ENCODE measurements around the gene SPATA3.

Gene SPATA3

DNA sequence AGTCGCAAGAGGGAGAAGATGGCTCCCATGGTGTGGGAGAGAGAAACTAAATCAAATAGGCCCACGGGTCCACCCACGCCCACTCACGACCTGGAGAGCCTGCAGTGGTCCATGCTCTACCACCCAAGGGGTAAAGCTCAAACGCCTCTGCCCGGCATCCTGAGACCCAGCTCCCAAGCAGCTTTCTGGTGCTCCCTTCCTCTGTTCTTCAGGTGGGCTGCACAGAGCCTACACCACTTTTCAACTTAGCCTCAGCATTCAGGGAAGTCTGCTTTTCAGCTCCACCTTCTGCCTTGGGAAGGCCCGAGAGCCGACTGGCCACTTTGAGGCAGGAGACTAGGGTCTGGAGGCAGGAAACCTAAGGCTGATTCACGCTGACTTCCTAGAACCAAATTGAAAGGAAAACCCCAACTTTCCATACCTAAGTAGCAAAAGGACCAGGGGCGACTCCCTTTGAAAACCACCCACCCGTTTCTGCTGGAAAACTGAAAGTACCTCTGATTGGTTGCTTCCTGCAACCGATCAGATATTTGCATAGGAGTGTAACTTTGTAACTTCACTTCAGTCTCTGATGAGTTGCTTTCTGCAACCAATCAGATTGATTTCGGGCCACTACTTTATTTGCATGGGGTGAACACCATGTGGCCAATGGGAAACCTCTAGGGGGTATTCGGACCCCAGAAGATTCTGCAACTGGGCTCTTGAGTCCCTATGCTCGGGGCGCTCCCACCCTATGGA is 26.8 kb upstream of the SPATA3 start:
- no peak for DNase-seq (ENCODE audit: low read depth)

DNA sequence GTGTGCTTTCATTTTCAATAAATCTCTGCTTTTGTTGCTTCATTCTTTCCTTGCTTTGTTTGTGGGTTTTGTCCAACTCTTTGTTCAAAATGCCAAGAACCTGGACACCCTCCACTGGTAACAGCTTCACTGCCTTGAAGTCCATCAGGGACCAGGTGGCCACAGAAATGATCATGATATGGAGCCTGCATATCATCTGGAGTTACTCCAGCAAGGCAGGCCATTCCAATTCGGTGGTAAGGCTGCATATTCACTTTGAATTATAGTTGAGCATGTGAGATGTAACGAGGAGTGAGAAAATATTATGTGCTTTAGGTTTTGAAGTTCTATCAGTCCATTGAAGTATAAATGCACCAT is 26.3 kb upstream of the SPATA3 start:
- no peak for DNase-seq (ENCODE audit: low read depth)

DNA sequence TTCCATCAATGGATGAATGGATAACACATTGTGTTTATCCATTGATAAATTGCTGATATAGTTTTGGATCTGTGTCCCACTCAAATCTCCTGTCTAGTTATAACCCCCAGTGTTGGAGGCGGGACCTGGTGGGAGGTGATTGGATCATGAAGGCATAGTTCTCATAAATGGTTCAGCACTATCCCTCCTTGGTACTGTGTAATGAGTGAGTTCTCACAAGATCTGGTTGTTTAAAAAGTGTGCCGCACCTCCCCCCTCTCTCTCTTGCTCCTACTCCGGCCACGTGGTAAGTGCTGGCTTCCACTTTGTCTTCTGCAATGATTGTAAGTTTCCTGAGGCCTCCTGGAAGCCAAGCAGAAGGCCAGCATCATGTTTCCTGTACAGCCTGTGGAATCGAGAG is 23.9 kb upstream of the SPATA3 start:
- DNase-seq (ENCODE audit: low read depth): no peak

DNA sequence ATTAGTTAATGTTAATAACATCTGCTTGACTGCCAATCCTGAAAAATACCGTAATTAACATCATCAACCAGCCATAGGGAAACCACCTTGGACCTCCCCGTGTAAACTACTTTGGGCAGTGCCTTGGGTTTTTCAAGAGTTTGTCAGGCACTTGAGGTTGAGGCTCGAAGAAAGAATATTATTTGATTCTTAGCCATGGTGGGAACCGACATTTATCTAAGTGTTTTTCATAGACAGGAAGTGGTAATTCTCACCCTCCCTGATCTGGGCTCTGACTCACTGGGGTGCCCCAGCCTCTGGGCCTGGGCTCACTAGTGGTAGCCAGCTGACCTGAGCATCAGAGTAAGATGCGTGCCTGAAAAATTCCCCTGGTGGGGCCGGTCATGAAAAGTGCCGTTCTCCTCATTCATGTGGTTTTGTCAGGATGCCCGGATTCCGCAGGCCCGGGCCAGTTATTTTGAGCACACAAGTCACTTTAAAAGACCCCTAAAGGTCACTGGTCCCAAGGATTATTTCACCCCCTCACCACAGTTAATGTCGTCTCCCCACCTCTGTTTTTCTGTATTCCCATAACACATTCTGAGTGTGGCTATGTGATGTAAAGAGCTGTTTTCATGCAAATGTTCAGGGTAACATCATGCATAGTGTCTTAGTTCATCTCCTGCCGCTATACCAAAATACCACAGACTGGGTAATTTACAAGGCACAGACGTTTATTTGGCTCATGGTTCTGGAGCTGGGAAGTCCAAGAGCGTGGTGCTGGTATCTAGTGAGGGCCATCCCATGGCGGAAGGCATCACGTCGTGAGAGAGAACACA is 21.6 kb upstream of the SPATA3 start:
- peak; percentile 37 for DNase-seq (ENCODE audit: low read depth)

DNA sequence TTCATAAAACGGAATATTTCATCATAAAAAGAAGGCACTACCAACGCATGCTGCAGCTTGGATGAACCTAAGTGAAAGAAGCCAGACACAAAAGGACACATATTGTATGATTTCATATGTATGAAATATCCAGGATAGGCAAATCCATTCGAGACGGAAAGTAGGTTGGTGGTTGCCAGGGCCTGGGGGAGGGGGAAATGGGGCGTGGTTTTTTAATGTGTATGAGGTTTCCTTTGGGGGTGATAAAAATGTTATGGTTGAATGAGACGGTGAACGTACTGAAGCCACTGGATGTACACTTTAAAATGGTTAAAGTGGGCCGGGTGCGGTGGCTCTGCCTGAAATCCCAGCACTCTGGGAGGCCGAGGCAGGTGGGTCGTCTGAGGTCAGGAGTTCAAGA is 20.0 kb upstream of the SPATA3 start:
- no peak for DNase-seq (ENCODE audit: low read depth)

DNA sequence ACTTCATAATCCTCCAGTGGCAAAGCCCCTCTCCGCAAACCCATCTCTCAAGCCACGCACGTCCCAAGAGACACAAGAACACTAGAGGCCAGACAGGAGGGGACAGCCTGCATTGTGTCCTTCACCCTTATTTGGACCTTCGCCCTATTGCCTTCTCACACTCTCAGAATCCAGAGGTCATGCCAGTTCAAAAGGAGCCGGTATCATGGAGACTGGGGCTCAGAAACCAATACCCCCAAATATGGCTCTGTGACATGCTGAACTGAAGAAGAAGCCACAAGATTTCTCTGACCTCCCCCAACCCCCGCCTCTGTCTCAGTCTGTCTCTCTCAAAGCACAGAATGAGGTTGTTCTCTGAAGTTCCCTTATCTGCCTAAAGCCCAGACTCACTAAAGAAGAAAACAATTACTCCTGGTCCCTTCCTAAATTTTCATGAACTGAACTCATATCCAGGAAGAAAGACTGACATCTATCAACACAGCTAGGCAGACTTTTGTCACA is 19.2 kb upstream of the SPATA3 start:
- DNase-seq (ENCODE audit: low read depth): no peak

DNA sequence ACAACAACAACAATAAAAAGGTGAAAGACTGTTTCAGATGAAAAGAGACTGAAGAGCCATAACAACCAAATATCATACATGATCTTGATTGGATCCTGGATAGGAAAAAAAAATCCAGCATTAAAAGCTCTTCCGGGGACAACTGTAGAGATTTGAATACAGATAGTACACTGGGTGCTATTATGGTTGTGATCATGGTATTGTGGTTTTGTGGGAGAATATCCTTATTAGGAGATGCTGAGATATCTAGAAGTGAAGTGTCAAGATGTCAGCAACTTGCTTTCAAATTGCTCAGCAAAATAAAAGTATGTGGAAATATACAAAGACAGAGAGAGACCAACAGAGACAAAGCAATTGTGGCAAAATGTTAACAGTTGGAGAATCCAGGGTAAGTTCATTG is 15.5 kb upstream of the SPATA3 start:
- DNase-seq (ENCODE audit: low read depth): no peak

DNA sequence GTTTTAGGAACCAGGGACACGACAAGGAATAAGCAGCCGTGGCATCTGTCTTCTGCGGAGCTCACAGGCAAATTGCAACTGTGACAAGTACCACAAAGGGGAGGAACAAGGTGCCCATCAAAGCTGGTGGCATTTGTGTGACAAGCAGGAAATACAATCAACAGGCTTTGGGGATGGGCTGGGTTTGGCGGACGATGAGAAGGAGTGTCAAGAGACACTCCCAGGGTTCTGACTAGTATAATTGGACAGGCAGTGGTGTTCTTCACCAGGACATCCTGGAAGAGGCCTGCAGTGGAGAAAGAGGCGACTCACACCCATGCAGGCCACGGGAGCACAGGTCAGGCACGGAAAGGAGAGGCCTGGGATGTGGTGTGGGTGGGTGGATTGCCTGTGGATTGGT is 14.2 kb upstream of the SPATA3 start:
- DNase-seq (ENCODE audit: low read depth): no peak

DNA sequence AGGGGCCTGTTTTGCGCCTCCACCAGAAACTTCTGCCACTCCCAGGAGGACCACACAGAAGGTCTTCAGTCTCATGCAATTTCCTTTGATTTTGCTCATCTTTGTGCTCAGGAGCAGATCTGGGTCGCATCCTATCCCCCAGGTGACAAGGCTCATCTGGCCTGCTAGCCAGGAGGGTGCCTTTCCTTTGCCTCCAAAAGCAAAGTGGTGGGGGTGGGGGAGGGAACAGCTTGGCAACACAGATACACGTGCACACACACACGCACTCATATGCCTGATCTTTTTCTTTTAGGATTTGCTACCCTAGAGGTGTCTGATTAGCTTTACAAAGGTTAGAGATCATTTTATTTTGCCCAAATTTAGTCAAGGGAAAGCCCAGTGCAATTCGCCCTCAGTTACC is 13.8 kb upstream of the SPATA3 start:
- no peak for DNase-seq (ENCODE audit: low read depth)

DNA sequence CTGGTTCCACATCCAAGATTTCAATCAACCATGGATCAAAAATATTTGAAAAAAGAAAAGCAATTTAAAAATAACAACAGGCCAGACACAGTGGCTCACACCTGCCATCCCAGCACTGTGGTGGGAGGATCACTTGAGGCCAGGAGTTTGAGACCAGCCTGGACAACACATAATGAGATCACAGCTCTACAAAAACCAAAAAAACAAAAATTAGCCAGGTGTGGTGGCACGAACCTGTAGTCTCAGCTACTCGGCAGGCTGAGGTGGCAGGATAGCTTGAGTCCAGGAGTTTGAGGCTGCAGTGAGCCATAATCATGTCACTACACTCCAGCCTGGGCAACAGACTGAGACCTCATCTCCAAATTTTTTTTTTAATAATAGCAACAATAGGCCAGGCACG is 13.4 kb upstream of the SPATA3 start:
- DNase-seq (ENCODE audit: low read depth): no peak

DNA sequence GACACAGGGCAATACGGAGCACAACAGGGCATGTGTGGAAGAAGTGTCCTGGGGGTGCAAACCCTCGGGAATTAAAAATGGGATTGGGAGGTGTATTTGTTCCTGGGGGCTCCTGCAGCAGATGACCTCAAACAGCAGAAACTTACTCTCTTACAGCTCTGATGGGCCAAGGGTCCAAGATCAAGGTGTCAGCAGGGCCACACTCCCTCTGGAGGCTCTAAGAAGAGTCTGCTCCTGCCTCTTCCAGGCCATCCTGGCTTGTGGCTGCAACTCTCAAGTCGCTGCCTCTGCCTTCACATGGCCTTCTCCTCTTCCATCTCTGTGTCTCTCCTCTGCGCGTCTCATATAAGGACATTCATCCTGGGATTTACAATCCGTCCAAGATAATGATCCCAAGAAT is 12.4 kb upstream of the SPATA3 start:
- DNase-seq (ENCODE audit: low read depth): no peak

DNA sequence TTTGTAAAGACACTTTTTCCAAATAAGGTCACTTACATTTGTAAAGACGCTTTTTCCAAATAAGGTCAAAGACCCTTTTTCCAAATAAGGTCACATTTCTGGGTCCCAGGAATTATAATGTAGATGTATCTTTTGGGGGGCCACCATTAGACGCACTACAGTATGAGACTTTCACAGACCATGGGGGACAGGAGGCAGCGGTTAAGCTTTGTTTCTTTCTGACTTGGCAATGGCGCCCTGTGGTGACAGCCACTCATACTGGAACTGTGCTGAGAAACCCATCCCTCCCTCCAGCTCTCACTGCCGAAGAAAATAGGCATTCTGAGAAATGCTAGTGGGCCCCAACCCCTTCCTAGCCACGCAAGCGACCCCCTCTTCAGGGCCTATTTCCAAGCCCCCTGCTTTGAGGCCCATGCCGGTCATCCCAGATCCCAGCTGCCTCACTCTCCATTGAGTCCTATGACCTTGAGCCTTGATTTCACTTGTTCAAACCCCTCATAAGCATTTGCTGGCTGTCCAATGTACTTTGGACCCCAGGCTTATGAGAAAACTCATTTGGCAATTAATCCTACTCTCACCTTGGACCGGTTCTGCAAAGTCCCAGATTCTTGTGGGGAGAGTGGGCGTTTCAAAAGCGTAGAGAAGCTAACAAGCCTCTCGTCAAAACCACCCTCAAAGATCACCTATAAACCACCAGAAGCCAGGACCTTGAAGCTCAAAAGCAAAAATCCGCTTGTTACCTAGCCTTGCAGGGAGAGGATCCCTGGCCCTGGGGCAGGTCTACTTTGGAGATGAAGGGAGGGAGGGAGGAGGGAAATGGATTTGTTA is 11.3 kb upstream of the SPATA3 start:
- DNase-seq (ENCODE audit: low read depth): no peak

DNA sequence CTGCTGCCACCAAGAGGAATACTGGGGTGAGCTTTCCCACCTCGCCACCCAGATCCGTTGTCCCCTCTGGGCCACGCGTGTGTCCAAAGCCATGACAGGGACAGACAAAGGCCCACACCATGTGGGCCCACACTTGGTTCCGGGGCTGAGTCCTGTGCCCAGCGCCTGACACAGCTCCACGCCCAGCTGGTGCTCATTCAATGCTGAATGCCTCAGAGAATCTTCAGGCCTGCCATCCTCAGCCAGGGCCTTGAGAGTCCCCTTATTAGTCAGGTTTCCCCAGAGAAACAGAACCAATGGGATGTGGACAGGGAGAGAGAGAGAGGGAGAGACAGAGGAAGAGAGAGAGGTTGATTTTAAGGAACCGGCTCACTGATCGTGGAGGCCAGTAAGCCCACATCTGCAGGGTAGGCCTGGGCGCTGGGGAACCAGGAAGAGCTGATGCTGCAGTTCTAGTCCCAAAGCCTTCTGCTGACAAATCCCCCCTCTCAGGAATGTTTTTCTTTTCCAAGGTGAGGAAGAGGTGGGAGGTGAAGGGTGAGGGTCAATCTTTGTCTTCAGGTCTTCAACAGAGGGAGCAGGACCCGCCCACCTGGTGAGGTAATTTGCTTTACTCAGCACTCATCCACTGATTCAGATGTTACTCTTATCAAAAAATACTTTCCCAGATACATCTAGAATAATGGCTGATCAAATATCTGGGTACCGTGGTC is 10.2 kb upstream of the SPATA3 start:
- no peak for DNase-seq (ENCODE audit: low read depth)

DNA sequence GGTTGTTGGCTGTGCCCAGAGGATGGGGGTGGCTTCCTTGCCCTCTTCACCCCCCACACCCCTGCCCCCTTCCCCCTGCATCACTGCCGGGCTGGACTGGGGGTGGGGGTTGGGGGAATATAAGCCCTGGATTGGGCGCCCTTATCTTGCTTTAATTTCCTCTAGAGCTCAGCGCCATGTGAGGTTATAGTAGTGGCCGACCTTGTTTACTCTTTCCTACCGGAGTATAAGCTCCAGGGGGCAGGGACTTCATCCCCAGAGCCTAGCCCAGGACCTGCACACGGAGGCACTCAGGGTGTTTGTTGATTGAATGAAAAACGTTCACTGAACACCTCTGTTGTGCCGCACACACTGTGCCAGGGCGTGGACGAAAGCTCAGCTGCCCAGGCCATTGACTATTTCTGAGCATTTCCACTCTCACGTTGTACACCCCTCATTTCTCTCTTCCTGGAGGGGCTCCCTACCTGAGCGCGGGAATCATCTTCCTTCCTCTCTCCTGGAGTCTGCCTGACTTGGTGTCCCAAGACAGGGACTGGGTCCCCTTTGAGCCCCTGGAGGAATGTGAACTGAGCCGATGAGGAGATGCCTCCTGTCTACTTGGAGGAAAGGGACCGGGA is 9.3 kb upstream of the SPATA3 start:
- no peak for DNase-seq (ENCODE audit: low read depth)

DNA sequence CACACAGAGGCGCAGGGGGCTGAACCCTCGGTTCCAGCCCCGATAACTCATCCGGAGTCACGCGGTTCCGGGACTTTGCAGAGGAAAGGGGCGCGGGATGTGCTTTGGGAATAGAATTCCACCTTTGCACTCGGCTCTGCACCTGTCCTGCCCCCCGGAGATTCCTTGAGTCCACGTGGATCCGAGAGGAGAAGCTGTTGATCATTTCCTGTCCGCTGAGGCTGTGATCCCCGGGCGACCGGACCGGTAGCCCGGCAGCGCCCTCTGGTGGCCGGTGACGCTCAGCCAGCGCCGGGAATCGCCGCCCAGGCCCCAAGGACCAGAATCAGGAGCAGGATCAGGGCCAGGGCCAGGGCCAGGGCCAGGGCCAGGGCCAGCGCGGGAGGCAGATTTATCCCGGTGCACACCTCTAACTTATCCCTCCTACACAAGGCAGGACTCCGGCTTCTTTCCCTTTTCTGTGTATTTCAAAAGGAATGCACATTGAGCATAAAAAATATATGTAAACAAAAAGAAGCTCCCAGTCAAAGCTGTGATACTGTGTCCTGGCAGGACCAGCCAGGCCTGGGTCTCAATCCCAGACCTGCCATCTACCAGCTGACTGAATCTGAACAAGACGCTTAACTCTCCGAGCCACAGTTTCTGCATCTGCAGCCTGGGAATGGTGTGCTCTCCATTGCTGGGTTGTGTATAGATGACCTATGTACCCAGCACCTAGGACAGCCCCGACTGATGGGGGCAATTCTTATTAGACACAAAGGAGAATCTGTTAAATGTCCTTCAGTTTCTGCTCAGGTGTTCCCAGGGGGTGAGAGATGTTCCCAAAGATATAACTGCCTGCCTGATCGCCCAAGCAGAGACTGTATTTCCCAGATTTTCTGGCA is 8.5 kb upstream of the SPATA3 start:
- DNase-seq (ENCODE audit: low read depth): peak; percentile 64

DNA sequence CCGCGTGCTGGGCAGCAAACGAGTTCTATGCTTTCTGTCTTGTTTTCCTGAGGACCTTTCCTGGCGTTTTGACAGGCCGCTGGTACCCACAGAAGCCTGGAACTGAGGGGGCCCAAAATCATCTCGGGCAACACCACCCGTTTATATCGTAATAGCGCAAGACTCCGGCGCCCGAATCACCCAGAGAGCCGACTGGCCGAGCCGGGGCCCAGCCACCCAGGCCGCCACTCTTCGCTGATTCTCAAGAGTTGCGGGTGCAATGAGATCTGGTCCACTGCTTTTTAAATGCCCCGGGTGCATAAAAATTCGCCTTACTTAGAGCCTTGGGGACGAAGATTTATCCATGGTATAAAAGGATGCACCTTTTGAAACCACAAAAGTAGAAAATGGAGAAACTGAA is 6.2 kb upstream of the SPATA3 start:
- DNase-seq (ENCODE audit: low read depth): no peak

DNA sequence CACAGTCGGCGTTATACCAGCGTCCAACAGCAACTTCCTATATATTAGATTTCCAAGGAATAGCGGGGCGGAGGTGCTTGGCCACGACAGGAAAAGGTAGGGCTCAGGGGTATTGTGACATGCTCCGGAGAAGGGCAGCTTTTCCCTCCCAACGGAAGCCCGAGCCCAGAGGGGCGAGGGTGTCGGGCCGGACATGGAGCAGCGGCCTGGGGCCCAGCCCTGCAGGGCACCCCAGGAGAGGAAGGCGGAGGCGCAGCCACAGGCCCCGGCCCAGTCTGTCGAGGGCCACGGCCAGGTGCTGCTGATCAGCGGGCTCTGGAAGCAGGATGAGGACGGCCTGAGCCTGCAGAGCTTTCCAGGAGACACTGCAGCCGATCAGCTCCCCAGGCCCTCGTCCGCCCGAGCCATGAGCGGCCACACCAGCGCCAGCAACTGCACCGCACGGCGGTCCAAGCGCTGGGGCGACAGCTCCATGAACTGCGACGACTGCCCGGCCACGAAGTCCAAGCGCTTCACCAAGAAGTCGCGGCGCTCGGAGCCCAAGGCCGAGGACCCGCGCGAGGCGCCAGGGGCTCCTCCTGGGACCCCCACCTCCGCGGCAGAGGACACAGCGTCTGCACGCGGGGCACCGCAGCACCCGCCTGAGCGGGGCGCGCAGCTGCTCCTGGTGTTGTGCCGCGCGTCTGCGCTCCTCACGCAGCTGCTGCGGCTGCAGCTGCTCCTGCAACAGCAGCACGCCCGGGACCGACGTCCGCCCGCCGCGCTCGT is 5.6 kb upstream of the SPATA3 start:
- DNase-seq (ENCODE audit: low read depth): no peak

DNA sequence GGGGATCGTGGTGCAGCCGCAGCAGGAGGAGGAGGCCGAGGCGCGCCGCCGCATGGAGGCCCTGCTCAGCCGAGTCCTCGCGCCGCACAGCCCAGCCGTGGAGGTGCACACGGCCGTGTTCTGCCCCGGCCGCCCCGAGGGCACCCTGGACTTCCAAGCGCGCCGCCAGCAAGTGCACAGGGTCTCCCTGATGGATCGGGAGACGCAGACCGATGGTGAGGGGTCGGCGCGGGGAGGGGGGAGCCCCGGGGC is 5.1 kb upstream of the SPATA3 start:
- DNase-seq (ENCODE audit: low read depth): no peak

DNA sequence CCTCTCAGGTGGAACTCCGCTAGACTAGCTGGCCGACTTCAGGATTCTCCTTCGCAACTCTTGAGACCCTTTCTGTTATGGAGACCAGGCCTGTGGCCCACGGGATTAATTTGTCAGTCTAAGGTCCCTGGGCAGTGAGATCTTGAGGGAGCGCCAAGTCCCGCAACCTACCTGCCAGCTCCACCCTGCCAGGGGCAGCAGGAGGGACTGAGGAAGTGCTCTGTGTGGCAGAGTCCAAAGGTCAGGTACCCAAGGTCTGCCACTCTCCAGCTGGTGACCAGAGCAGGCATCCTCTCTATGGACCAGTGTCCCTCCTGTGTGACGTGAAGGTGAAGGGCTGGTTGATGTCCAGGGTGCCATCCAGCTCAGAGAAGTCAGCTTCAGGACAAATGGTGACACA is 4.3 kb upstream of the SPATA3 start:
- no peak for DNase-seq (ENCODE audit: low read depth)

DNA sequence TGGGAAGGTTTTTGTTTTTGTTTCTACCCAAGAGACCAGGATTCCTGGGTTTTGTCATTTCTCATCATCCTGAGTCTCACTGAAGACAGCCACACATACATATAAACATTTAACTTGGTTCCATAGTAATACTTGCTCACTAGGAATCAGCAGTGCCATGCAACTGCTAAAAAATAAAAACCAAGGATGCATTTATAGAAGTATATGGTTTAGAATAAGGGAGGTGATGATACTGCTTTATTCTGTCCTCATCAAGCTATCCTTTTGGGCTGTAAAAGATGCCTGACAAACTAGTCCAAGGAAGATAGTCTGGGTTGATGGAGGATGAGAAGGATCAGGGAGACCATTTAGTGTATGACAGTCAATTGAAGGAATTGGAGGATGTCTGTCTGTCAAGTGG is 740 bp downstream of the SPATA3 start:
- DNase-seq (ENCODE audit: low read depth): no peak

Data from stimulated activated CD8-positive, alpha-beta memory T cell treated with anti-CD3 and anti-CD28 coated beads, Interleukin-15, amount 100 ng/mL, for 1 hour (primary cell).